GM19452 (cell line): Measurements from ENCODE around the gene DHTKD1.

Experiments used
- ATAC-seq: cut with Tn5 transposase; IDR thresholded peaks from one replicate; pipeline ENCODE4 v1.9.1; 2021; ENCODE audit not compliant: unreplicated experiment

Gene DHTKD1

GRCh38 chr10:12068449-12069269, at the start of gene DHTKD1:
DHTKD1 (plus strand) TSS chr10:12068954; CDS start chr10:12069034, 80 bp downstream.
- peak; percentile 96 for ATAC-seq

GRCh38 chr10:12019283-12019971, 49.3 kb upstream of the DHTKD1 start:
- ATAC-seq: no peak

GRCh38 chr10:12020574-12020973, 48.2 kb upstream of the DHTKD1 start:
- ATAC-seq: no peak

GRCh38 chr10:12022580-12023257, 46.0 kb upstream of the DHTKD1 start:
- no peak for ATAC-seq

GRCh38 chr10:12025591-12025990, 43.2 kb upstream of the DHTKD1 start:
- no peak for ATAC-seq

GRCh38 chr10:12027539-12027938, 41.2 kb upstream of the DHTKD1 start:
- peak; percentile 98 for ATAC-seq

- no peak for ATAC-seq
Observed at GRCh38 chr10:12031404-12031803, 37.4 kb upstream of the DHTKD1 start.

- no peak for ATAC-seq
Observed at GRCh38 chr10:12036073-12036655, 32.6 kb upstream of the DHTKD1 start.

GRCh38 chr10:12041766-12042408, 26.9 kb upstream of the DHTKD1 start:
- ATAC-seq: no peak

GRCh38 chr10:12042409-12042796, 26.4 kb upstream of the DHTKD1 start:
- no peak for ATAC-seq

- ATAC-seq: peak; percentile 48
Observed at GRCh38 chr10:12042797-12043651, 25.7 kb upstream of the DHTKD1 start, which contains the start of gene UPF2. UPF2 (minus strand) TSS chr10:12042809; CDS start chr10:12035423, 7,386 bp downstream.

- ATAC-seq: no peak
Observed at GRCh38 chr10:12045596-12045995, 23.2 kb upstream of the DHTKD1 start.

GRCh38 chr10:12048547-12048946, 20.2 kb upstream of the DHTKD1 start:
- ATAC-seq: no peak

- ATAC-seq: no peak
Observed at GRCh38 chr10:12050528-12050927, 18.2 kb upstream of the DHTKD1 start.

- no peak for ATAC-seq
Observed at GRCh38 chr10:12051241-12051640, 17.5 kb upstream of the DHTKD1 start.

GRCh38 chr10:12055732-12056131, 13.0 kb upstream of the DHTKD1 start:
- no peak for ATAC-seq

- ATAC-seq: no peak
Observed at GRCh38 chr10:12056748-12057147, 12.0 kb upstream of the DHTKD1 start.

- ATAC-seq: no peak
Observed at GRCh38 chr10:12061124-12061523, 7.6 kb upstream of the DHTKD1 start.

- no peak for ATAC-seq
Observed at GRCh38 chr10:12062754-12063482, 5.8 kb upstream of the DHTKD1 start.
